Measurements from ENCODE around the gene MTHFR. TPM values are rescaled to one million over a fixed set of nuclear protein-coding genes. Genes with fewer than 3 reads are reported as not detected.

Gene MTHFR
- total RNA-seq, 8 experiments from 2014 or later, result 20.7 to 43.8 (median 31.3) TPM

DNA sequence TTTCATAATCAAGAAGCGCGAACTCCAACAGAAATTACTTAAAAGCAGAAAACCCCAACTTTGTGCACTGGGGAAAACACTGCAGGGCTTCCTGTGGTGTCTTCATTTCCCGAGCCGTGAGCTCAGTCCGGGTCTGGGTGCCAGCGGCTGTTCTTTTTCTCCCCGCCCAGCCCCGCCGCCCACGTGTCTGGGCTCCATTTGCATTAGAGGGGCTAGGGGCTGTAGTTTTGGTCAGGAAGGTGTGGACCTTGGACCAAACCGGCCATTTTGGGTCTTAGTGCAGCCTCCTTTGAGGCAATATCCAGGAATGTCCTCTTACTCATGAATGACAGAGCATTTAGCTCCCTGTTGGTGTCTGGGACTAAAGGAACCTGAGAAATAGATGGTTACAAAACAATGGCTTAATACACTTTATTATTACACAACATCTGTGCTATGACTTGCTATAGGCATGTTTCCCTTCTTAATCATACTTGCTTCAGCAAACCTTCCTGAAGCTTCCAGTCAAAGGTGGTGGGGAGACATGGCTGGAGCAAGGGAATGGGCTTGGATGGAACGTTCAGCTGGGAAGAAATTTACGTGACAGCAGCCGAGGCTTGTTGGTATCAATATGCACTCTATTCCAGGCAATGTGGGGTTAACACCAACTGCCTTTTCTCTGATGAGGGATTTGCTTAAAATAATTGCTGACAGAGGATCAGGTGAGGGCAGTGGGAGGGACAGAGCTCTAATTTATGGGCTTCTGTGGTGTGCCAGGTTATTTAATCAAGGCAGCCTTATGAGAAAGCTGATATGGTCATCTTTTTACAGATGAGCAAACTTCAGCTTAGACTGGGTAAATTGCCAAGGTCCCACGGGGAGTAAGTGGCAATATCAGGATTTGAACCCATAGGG, 68.8 kb downstream of the MTHFR start:
- in situ Hi-C loops (cut with MboI; ENCODE audit: low pct_unique_long_range_greater_than_20kb in 2 of 9, low sequenced_read_pairs in 9 of 9, unreplicated experiment in 9 of 9), result no loop called here
- H3K27ac ChIP-seq, result no peak overlapping the region
- ATAC-seq (replicated peaks in 6 of 8), result peak in 5 of 8 experiments; percentile 6 to 31 (median 23)
- WGBS, 10 experiments, result 8 to 33% (median 11%) methylated on average over 2 to 15 of the region's 15 CpGs; no CpG with 5 or more reads in 1 of the 10 experiments
- H3K4me1 ChIP-seq (replicated peaks in 1 of 2), result peaks cover 24 to 26% of the 10 kb centered on the region in 2 donors
- peak overlapping the region; percentile 47 to 58 (median 55) for H3K4me3 ChIP-seq

DNA sequence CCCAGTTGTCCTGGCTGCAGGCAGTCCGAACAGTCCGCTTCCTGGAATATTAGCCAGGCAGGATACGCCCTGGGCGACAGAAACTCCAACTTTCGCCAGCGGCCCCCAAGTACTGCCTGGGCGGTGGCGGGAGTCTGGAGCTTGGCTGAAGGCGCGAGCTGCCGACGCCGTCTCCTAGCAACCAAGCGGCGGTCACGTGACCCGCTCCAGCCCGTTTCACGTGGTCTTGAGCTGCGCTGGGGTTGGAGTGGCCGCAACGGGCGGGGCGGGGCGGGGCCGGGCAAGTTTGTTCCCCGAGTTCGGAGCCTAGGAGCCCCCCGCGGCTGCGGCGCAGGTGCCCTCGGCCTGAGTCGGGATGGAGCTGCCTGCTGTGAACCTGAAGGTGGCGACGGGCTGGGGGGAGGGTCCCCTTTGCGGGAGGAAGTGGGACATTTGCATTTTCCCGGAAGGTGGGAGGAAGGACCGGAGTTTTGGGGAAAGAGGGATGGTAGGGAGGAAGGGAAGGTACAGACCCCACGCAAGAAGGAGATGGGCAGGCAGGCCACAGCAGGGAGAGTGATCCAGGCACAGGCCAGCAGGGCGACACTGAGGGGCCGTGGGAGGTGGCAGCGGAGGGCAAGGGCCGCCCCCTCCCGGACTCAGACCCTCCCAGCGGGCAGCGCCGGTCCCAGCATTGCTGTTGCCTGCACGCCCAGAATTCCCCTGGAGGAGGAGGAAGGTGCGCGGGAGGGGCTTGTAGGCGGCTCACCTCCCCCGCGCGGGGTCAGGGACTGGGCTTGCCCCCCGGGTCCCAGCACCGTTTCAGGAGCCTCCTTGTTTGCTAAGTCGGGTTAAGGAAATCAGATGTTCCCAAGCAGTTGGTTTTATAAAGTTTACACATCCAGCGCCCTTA, 69.7 kb downstream of the MTHFR start, which contains the start of gene AGTRAP:
Gene AGTRAP (plus strand): TSS at position 283 of the 892 bp plus-strand sequence. CDS start 73 bp downstream, at position 356.
- peak; percentile 66 to 91 (median 82) for ATAC-seq (replicated peaks in 6 of 8)
- Histone ChIP-seq H3K4me1 (replicated peaks in 1 of 2) (peaks cover 31 to 34% of the 10 kb centered on the region in 2 donors), H3K4me3 (peak within 1 kb of the TSS; percentile 47 to 58 (median 55)), H3K27ac (no peak within 1 kb of the TSS)
- in situ Hi-C loops (cut with MboI; ENCODE audit: low pct_unique_long_range_greater_than_20kb in 2 of 9, low sequenced_read_pairs in 9 of 9, unreplicated experiment in 9 of 9), result no loop called here
- 0 to 3% (median 0%) methylated on average over 1 to 12 of the region's 59 CpGs; no CpG with 5 or more reads in 4 of the 10 experiments for WGBS, 10 experiments

Other genes starting within 250 kb of the MTHFR start
- 1 to 10 TPM in 7 of 8 experiments, under 1 TPM in 1; 0.42 to 7.6 (median 2.1) TPM for gene FBXO2, start 151.5 kb downstream of the MTHFR start, total RNA-seq
- gene FBXO44, start 151.1 kb downstream of the MTHFR start, total RNA-seq, result 10 to 100 TPM; 10.2 to 44.4 (median 29.0) TPM
- gene FBXO6, start 141.8 kb downstream of the MTHFR start, total RNA-seq, result 1 to 10 TPM; 1.0 to 6.0 (median 3.1) TPM
- gene MAD2L2, start 124.8 kb downstream of the MTHFR start, total RNA-seq, result 100 to 1,000 TPM in 4 of 8 experiments, 10 to 100 TPM in 4; 22.2 to 164 (median 107) TPM
- gene DRAXIN, start 114.3 kb downstream of the MTHFR start, total RNA-seq, result 100 to 1,000 TPM in 1 of 8 experiments, 10 to 100 TPM in 4, under 1 TPM in 2, not detected in 1; 0.10 to 100 (median 78.0) TPM
- gene AGTRAP, start 69.8 kb downstream of the MTHFR start, total RNA-seq, result 10 to 100 TPM; 12.5 to 55.9 (median 32.3) TPM
- gene C1orf167, start 43.8 kb downstream of the MTHFR start, total RNA-seq, result 1 to 10 TPM in 1 of 8 experiments, under 1 TPM in 5, not detected in 2; 0.11 to 1.9 (median 0.35) TPM
- 10 to 100 TPM in 7 of 8 experiments, 1 to 10 TPM in 1; 9.6 to 61.4 (median 27.0) TPM for gene CLCN6, start 227 bp upstream of the MTHFR start, total RNA-seq
- 1 to 10 TPM in 1 of 8 experiments, under 1 TPM in 3, not detected in 4; 0.85 to 1.5 (median 0.90) TPM for gene NPPA, start 41.8 kb upstream of the MTHFR start, total RNA-seq
- 10 to 100 TPM in 1 of 8 experiments, 1 to 10 TPM in 2, not detected in 5; 1.6 to 10.5 (median 2.1) TPM for gene NPPB, start 53.0 kb upstream of the MTHFR start, total RNA-seq
- 10 to 100 TPM; 27.4 to 43.4 (median 32.4) TPM for gene KIAA2013, start 120.5 kb upstream of the MTHFR start, total RNA-seq
- gene PLOD1, start 128.8 kb upstream of the MTHFR start, total RNA-seq, result 100 to 1,000 TPM in 3 of 8 experiments, 10 to 100 TPM in 5; 24.0 to 136 (median 66.7) TPM
- 100 to 1,000 TPM in 1 of 8 experiments, 10 to 100 TPM in 7; 68.9 to 109 (median 75.3) TPM for gene MFN2, start 174.5 kb upstream of the MTHFR start, total RNA-seq
- gene MIIP, start 213.5 kb upstream of the MTHFR start, total RNA-seq, result 10 to 100 TPM; 24.3 to 56.1 (median 36.3) TPM